Measurements from ENCODE around the gene ACACB.

ACACB gene

DNA sequence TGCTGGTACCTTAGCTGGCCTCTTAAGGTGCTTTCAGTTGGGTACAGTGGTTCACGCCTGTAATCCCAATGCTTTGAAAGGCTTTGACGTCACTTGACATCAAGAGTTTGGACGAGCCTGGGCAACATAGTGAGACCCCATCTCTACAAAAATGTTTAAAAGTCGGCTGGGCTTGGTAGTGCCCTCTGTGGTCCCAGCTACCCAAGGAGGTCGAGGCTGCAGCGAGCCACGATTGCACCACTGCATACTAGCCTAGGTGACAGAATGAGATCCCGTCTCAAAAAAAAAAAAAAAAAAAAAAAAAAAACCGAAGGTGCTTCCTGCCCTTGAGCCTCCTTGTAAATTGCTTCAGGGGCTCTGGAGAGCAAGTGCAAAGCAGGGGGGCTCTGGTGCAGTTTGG is 50.0 kb downstream of the ACACB start:
- TF ChIP-seq GATA2 (IDR thresholded peaks at IDR 0.05; ENCODE audit: low read depth, low read length) (no peak), GATA3 (IDR thresholded peaks at IDR 0.05; ENCODE audit: low read depth, low read length) (no peak)

- no peak for TF ChIP-seq GATA2 (IDR thresholded peaks at IDR 0.05; ENCODE audit: low read depth, low read length)
- no peak for TF ChIP-seq GATA3 (IDR thresholded peaks at IDR 0.05; ENCODE audit: low read depth, low read length)
Measured at GRCh38 chr12:109167781-109168180, 51.4 kb downstream of the ACACB start.

GRCh38 chr12:109169262-109169661 is 52.9 kb downstream of the ACACB start:
- no peak for TF ChIP-seq GATA3 (IDR thresholded peaks at IDR 0.05; ENCODE audit: low read depth, low read length)
- no peak for TF ChIP-seq GATA2 (IDR thresholded peaks at IDR 0.05; ENCODE audit: low read depth, low read length)

DNA sequence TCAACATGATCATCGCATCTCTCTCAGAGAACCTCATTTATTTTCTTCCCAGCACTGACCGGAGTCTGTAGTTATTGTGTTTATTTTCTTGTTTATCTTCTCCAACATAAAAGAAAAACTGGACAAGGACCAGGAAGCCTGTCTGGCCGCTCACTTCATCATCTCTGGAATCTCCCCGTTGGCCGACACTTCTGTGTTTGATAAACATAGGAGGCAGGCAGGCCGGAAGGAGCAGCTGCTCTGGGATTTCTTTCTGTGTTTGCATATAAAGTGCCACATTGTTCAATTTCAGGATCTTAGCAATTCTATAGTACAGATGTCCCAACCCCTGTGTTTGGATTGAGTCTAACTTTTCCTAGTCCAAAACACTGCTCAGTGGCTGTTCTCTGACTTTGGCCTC is 53.3 kb downstream of the ACACB start:
- TF ChIP-seq GATA2 (IDR thresholded peaks at IDR 0.05; ENCODE audit: low read depth, low read length) (no peak), GATA3 (IDR thresholded peaks at IDR 0.05; ENCODE audit: low read depth, low read length) (no peak)

DNA sequence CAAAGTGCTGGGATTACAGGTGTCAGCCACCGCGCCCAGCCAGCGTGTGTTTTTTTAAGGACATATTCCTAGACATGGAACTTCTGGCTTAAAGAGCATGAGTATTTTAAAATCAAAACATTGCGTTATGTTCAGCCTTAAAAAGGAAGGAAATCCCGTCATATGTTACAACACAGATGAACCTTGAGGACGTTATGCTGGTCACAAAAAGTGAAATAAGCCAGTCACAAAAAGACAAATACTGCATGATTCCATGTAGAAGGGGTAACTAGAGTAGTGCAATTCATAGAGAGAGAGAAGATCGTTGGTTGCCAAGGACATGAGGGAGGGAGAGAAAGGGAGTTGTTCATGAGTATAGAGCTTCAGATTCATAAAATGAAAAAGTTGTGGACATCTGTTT is 53.9 kb downstream of the ACACB start:
- TF ChIP-seq GATA2 (IDR thresholded peaks at IDR 0.05; ENCODE audit: low read depth, low read length) (no peak), GATA3 (IDR thresholded peaks at IDR 0.05; ENCODE audit: low read depth, low read length) (no peak)

- TF ChIP-seq GATA2 (IDR thresholded peaks at IDR 0.05; ENCODE audit: low read depth, low read length) (no peak), GATA3 (IDR thresholded peaks at IDR 0.05; ENCODE audit: low read depth, low read length) (no peak)
Measured at GRCh38 chr12:109173443-109174240, 57.3 kb downstream of the ACACB start.

- no peak for TF ChIP-seq GATA3 (IDR thresholded peaks at IDR 0.05; ENCODE audit: low read depth, low read length)
- TF ChIP-seq GATA2 (IDR thresholded peaks at IDR 0.05; ENCODE audit: low read depth, low read length): no peak
Measured at GRCh38 chr12:109174468-109174867, 58.1 kb downstream of the ACACB start.

DNA sequence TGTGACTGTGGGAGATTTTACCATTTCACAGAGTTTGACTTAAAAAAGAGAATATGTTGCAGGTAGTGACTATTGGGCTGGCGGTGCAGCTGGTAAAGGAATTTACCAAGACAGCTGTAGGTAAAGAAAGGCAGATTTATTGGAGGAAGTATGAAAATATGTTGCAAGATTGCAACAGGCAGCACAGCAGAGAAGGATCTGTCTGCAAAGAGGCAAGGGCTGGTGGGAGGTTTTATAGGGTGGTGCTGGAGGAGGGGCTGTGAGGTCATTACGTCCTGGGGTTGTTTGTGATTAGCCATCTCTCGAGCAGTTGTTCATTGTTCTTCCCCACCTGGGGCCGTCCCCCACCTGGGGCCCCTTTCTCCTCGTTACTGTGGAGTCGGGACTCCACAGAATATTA is 62.1 kb downstream of the ACACB start:
- TF ChIP-seq GATA3 (IDR thresholded peaks at IDR 0.05; ENCODE audit: low read depth, low read length) (no peak), GATA2 (IDR thresholded peaks at IDR 0.05; ENCODE audit: low read depth, low read length) (no peak)

DNA sequence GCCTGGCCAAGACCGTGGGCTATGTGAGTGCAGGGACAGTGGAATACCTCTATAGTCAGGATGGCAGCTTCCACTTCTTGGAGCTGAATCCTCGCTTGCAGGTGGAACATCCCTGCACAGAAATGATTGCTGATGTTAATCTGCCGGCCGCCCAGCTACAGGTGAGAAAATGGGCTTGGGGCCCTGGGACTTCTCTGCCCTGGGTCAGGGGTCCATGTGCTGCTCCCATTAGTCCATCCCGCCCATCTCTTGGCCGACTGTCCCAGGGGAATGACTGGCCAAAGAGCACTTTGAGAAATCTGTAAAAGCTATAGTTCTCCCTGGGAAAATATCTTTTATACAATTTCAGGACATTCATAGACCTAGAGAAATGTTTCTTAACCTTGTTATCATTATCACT is 63.5 kb downstream of the ACACB start:
- TF ChIP-seq GATA2 (IDR thresholded peaks at IDR 0.05; ENCODE audit: low read depth, low read length) (no peak), GATA3 (IDR thresholded peaks at IDR 0.05; ENCODE audit: low read depth, low read length) (no peak)

DNA sequence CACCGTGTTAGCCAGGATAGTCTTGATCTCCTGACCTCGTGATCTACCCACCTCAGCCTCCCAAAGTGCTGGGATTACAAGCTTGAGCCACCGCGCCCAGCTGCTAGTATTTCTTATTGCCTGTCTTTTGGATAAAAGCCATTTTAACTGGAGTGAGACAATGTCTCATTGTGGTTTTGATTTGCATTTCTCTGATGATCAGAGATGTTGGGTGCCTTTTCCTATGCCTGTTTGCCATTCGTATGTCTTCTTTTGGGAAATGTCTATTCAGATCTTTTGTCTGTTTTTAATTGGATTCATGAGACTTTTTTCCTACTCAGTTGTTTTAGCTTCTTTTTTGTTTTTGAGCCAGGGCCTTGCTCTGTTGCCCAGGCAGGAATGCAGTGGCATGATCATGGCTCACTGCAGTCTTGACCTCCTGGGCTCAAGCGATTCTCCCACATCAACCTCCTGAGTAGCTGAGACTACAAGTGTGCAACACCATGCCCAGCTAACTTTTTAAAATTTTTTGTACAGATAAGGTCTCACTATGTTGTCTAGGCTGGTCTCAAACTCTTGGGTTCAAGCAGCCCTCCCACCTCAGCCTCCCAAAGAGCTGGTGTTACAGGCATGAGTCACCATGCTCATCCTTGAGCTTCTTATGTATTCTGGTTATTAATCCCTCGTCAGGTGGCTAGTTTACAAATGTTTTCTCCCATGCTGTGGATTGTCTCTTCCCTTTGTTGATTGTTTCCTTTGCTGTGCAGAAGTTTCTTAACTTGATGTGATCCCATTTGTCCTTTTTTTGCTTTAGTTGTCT is 65.9 kb downstream of the ACACB start:
- no peak for TF ChIP-seq GATA3 (IDR thresholded peaks at IDR 0.05; ENCODE audit: low read depth, low read length)
- TF ChIP-seq GATA2 (IDR thresholded peaks at IDR 0.05; ENCODE audit: low read depth, low read length): no peak

- TF ChIP-seq GATA3 (IDR thresholded peaks at IDR 0.05; ENCODE audit: low read depth, low read length) (no peak), GATA2 (IDR thresholded peaks at IDR 0.05; ENCODE audit: low read depth, low read length) (no peak)
Measured at GRCh38 chr12:109185441-109185840, 69.1 kb downstream of the ACACB start.

- TF ChIP-seq GATA2 (IDR thresholded peaks at IDR 0.05; ENCODE audit: low read depth, low read length): no peak
Measured at GRCh38 chr12:109186993-109187653, 70.7 kb downstream of the ACACB start.

DNA sequence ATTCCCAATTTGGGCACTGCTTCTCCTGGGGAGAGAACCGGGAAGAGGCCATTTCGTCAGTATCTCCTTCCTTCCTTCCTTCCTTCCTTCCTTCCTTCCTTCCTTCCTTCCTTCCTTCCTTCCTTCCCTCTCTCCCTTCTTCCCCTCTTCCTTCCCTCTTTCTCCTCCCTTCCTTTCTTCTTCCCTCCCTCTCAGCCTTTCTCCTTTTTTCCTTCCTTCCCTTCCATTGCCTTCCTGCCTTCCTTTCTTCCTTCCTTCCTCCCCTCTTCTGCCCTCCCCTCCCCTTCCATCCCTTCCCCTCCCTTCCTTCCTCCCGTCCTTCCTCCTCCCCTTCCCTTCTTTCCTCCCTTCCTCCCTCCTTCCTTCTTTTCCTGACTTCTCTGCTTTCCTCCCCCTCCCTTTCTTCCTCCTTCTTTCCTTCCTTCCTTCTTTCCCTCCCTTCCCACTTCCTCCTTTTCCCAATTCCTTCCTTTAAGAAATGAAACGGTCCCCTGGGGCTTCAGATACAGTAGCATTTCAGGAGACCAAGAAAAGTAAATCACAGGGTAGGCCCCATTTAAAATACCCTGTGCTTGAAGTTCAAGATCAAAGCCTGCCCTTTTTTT is 71.8 kb downstream of the ACACB start:
- TF ChIP-seq GATA3 (IDR thresholded peaks at IDR 0.05; ENCODE audit: low read depth, low read length) (no peak), GATA2 (IDR thresholded peaks at IDR 0.05; ENCODE audit: low read depth, low read length) (no peak)

- no peak for TF ChIP-seq GATA2 (IDR thresholded peaks at IDR 0.05; ENCODE audit: low read depth, low read length)
- TF ChIP-seq GATA3 (IDR thresholded peaks at IDR 0.05; ENCODE audit: low read depth, low read length): no peak
Measured at GRCh38 chr12:109189291-109189690, 72.9 kb downstream of the ACACB start.

Measured in SH-SY5Y (cell line).